K562 (cell line): ENCODE measurements around the gene NCOA3. TPM values are rescaled to one million over a fixed set of nuclear protein-coding genes. Genes with fewer than 3 reads are reported as not detected.

Experiments
- BCLAF1 ChIP-seq, 2 experiments: fragments of 450-650 bp in 1 of 2; IDR thresholded peaks; 2 replicates each; pipeline ENCODE4 v1.6.1; 2011 to 2017; ENCODE audit warnings: low read depth in 2 of 2, antibody characterized with exemption in 1 of 2, borderline replicate concordance in 1 of 2, low read length in 1 of 2, mild to moderate bottlenecking in 1 of 2, mixed read lengths in 1 of 2; ENCODE audit not compliant: control insufficient read depth in 1 of 2
- MAZ ChIP-seq, 2 experiments: fragments of 450-650 bp in 1 of 2; sonication (generic) in 1 of 2; formaldehyde crosslinking; IDR thresholded peaks in 1 of 2; conservative IDR thresholded peaks in 1 of 2; 2 replicates each; pipeline versions ENCODE4 v1.4.0 to v1.5.0; 2020; ENCODE audit warnings: mild to moderate bottlenecking in 1 of 2, missing genetic modification reagents in 1 of 2
- MGA ChIP-seq: fragments of 450-650 bp; IDR thresholded peaks from 2 replicates; pipeline ENCODE4 v1.6.1; 2016; ENCODE audit warnings: mild to moderate bottlenecking, moderate library complexity
- NCOA2 ChIP-seq, 2 experiments: fragments of 450-650 bp; IDR thresholded peaks; 2 replicates each; pipeline ENCODE4 v1.6.1; 2018; ENCODE audit warnings: mild to moderate bottlenecking in 2 of 2, moderate library complexity in 1 of 2; ENCODE audit not compliant: partially characterized antibody in 2 of 2
- TCF3 ChIP-seq: sonication (generic); formaldehyde crosslinking; IDR thresholded peaks from 2 replicates; pipeline ENCODE4 v1.4.0; 2020; ENCODE audit warnings: mild to moderate bottlenecking, missing genetic modification reagents
- XRCC4 ChIP-seq: IDR thresholded peaks from one replicate; pipeline ENCODE4 v1.6.1; 2011; ENCODE audit not compliant: insufficient read depth, insufficient read length; ENCODE audit errors: extremely low read depth
- ZNF766 ChIP-seq: fragments of 200-800 bp; sonication (Bioruptor generic); conservative IDR thresholded peaks from 2 replicates; pipeline ENCODE4 v1.6.1; 2016; ENCODE audit warnings: missing genetic modification characterization, missing compliant biosample characterization
- polyA plus RNA-seq, 8 experiments: library from polyadenylated mRNA; depleted of rRNA in 4 of 8; stranded (reverse) in 5 of 8; unstranded in 3 of 8; fragments of >200 nt; fragmentation: Nextera tagmentation in 2 of 8; fragmentation: Illumina TruSeq in 1 of 8; extraction: Ambion mirVana in 2 of 8; extraction: Trizol in 1 of 8; gene quantifications; 2 replicates each; pipeline versions ENCODE4 v1.2.1 to v1.2.3, GENCODE V29; 2011 to 2014; ENCODE audit warnings: inconsistent platforms in 1 of 8, missing spikeins in 1 of 8
- total RNA-seq, 7 experiments: library from RNA; depleted of rRNA in 6 of 7; stranded (reverse); fragments of >200 nt in 6 of 7; fragmentation: Illumina TruSeq in 2 of 7; extraction: Trizol in 2 of 7; gene quantifications; 2 replicates each; pipeline versions ENCODE4 v1.2.1 to v1.2.3, GENCODE V29; 2011 to 2021; ENCODE audit warnings: low replicate concordance in 1 of 7

The NCOA3 gene
- total and polyA plus RNA-seq, 9 of the 15 experiments (the other 6 are each of a cell fraction or from before 2014, with no cell fraction given): 3.2 to 24.3 (median 14.4) TPM

- no peak for TF ChIP-seq MGA
- no peak for TF ChIP-seq NCOA2 (IDR thresholded peaks at IDR 0.05; ENCODE audit: partially characterized antibody in 2 of 2)
- TF ChIP-seq ZNF766 (CRISPR knock-in tag): no peak
- TF ChIP-seq XRCC4: no peak
- TF ChIP-seq TCF3 (CRISPR knock-in tag): no peak
- no peak for TF ChIP-seq MAZ (CRISPR knock-in tag; conservative IDR thresholded peaks at IDR 0.05 in 1 of 2, IDR thresholded peaks at IDR 0.05 in 1 of 2)
- TF ChIP-seq BCLAF1 (IDR thresholded peaks at IDR 0.05; ENCODE audit: borderline replicate concordance in 1 of 2, control insufficient read depth in 1 of 2, low read depth in 2 of 2, low read length in 1 of 2): peak in 1 of 2 experiments; percentile 32; a peak in 1 of 4 replicates
These were observed 8.3 kb upstream of the NCOA3 start (continued) for GRCh38 chr20:47493175-47493962.
